DOHH2 (cell line): ENCODE measurements around the gene PLG.
"Not testable (repeated sequence)": the region's sequence is repeated elsewhere in the genome, so short reads cannot be mapped to it uniquely, and the experiment has no call there.

Experiments used
- H3F3A ChIP-seq: fragments of 200-600 bp; sonication (generic), shearing (Covaris generic); 2 replicates; pipeline ENCODE4 v1.6.0; 2016; ENCODE audit warnings: antibody characterized with exemption, mild to moderate bottlenecking; ENCODE audit not compliant: control insufficient read depth, insufficient read depth
- H3K27ac ChIP-seq: fragments of 200-600 bp; sonication (generic); 2 replicates; pipeline ENCODE4 v1.5.1; 2014; ENCODE audit warnings: low read depth, mild to moderate bottlenecking, low read length, moderate library complexity
- H3K27me3 ChIP-seq: fragments of 200-600 bp; sonication (generic); 2 replicates; pipeline ENCODE4 v1.6.1; 2014; ENCODE audit warnings: mild to moderate bottlenecking, low read length, mixed read lengths; ENCODE audit not compliant: control insufficient read depth
- H3K36me3 ChIP-seq: fragments of 200-600 bp; sonication (generic); 2 replicates; pipeline ENCODE4 v1.6.1; 2014; ENCODE audit warnings: mild to moderate bottlenecking, low read length, moderate library complexity, mixed read lengths; ENCODE audit not compliant: control insufficient read depth
- H3K4me1 ChIP-seq: fragments of 200-600 bp; sonication (generic); 2 replicates; pipeline ENCODE4 v1.6.1; 2014; ENCODE audit warnings: mild to moderate bottlenecking, low read length, mixed read lengths; ENCODE audit not compliant: control insufficient read depth
- H3K4me2 ChIP-seq: fragments of 200-600 bp; sonication (generic); 2 replicates; pipeline ENCODE4 v1.6.0; 2014; ENCODE audit warnings: mild to moderate bottlenecking, low read length, moderate library complexity
- H3K4me3 ChIP-seq: fragments of 200-600 bp; sonication (generic); 2 replicates; pipeline ENCODE4 v1.5.1; 2014; ENCODE audit warnings: mild to moderate bottlenecking, low read length, mixed read lengths
- H3K79me2 ChIP-seq: fragments of 200-600 bp; sonication (generic); 2 replicates; pipeline ENCODE4 v1.6.1; 2014; ENCODE audit warnings: mild to moderate bottlenecking, low read length, mixed read lengths; ENCODE audit not compliant: control insufficient read depth
- H3K9me2 ChIP-seq: fragments of 200-600 bp; sonication (generic); replicated peaks from 2 replicates; pipeline ENCODE4 v1.6.1; 2014; ENCODE audit warnings: mild to moderate bottlenecking, low read length, mixed read lengths; ENCODE audit not compliant: control insufficient read depth
- H3K9me3 ChIP-seq: fragments of 200-600 bp; sonication (generic); 2 replicates; pipeline ENCODE4 v1.6.1; 2014; ENCODE audit warnings: antibody characterized with exemption, low read length, mixed read lengths; ENCODE audit not compliant: control insufficient read depth, insufficient read depth
- H4K20me1 ChIP-seq: fragments of 200-600 bp; sonication (generic); 2 replicates; pipeline ENCODE4 v1.6.0; 2014; ENCODE audit warnings: low read depth, mild to moderate bottlenecking, antibody characterized with exemption, low read length, moderate library complexity; ENCODE audit not compliant: control insufficient read depth, insufficient read depth
- CTCF ChIP-seq: fragments of 200-600 bp; sonication (generic); IDR thresholded peaks from one replicate; pipeline ENCODE4 v1.5.1; 2014; ENCODE audit warnings: antibody characterized with exemption, mild to moderate bottlenecking, low read depth, low read length; ENCODE audit not compliant: poor library complexity, severe bottlenecking
- EZH2phosphoT487 ChIP-seq: fragments of 200-600 bp; sonication (generic); IDR thresholded peaks from 2 replicates; pipeline ENCODE4 v1.6.1; 2017; ENCODE audit warnings: borderline replicate concordance, mild to moderate bottlenecking, antibody characterized with exemption, low read length, moderate library complexity, mixed read lengths

The PLG gene

GRCh38 chr6:160799801-160800506 lies 97.9 kb downstream of the PLG start:
- Histone ChIP-seq H3K4me1 (no peaks in the 10 kb centered on the region), H3K9me3 (peaks cover 7% of the 10 kb centered on the region), H3K4me3 (no peak overlapping the region), H3F3A (no peaks in the 10 kb centered on the region), H3K9me2 (no peaks in the 10 kb centered on the region), H3K27me3 (0 out of 2 replicates have a peak, but pooled peaks cover 3% of the 10 kb centered on the region), H3K36me3 (no peaks in the 10 kb centered on the region), H3K27ac (no peak overlapping the region), H3K4me2 (no peak overlapping the region), H4K20me1 (no peaks in the 10 kb centered on the region), H3K79me2 (no peaks in the 10 kb centered on the region)
- TF ChIP-seq CTCF (no peak), EZH2phosphoT487 (no peak)

- Histone ChIP-seq H3K79me2 (no peaks in the 10 kb centered on the region), H4K20me1 (no peaks in the 10 kb centered on the region), H3K4me2 (no peak overlapping the region), H3F3A (no peaks in the 10 kb centered on the region), H3K9me2 (no peaks in the 10 kb centered on the region), H3K9me3 (peaks cover 7% of the 10 kb centered on the region), H3K36me3 (no peaks in the 10 kb centered on the region), H3K27ac (no peak overlapping the region), H3K27me3 (0 out of 2 replicates have a peak, but pooled peaks cover 3% of the 10 kb centered on the region), H3K4me3 (no peak overlapping the region), H3K4me1 (no peaks in the 10 kb centered on the region)
- TF ChIP-seq CTCF, result no peak
- TF ChIP-seq EZH2phosphoT487, result no peak
These were observed 99.4 kb downstream of the PLG start for GRCh38 chr6:160801418-160801817.

GRCh38 chr6:160802049-160802448 lies 100.0 kb downstream of the PLG start:
- H3K79me2 ChIP-seq, H3K4me2 ChIP-seq, H3K27ac ChIP-seq, H3K4me3 ChIP-seq, H3K27me3 ChIP-seq, H3K9me3 ChIP-seq, H3K9me2 ChIP-seq, H3K4me1 ChIP-seq, H4K20me1 ChIP-seq, H3F3A ChIP-seq, H3K36me3 ChIP-seq: not testable (repeated sequence)
